Retinal pigment epithelial cell (primary cell): ENCODE results near the gene HTR2A.

Experiments used
- DNase-seq: peaks from one replicate; pipeline ENCODE4 v3.0.0-alpha.2; 2010; ENCODE audit warnings: low read depth
- H3K4me3 ChIP-seq: 2 replicates; pipeline ENCODE4 v1.5.1; 2011; ENCODE audit warnings: mild to moderate bottlenecking, low read length, control low read depth, moderate library complexity
- CTCF ChIP-seq: conservative IDR thresholded peaks from 2 replicates; pipeline ENCODE4 v1.5.1; 2011; ENCODE audit warnings: low read depth, low read length, control low read depth, inconsistent platforms

HTR2A gene

GRCh38 chr13:46803586-46803985 is 93.3 kb downstream of the HTR2A start:
- TF ChIP-seq CTCF = no peak
- H3K4me3 ChIP-seq = no peak overlapping the region
- DNase-seq = no peak

GRCh38 chr13:46801858-46802257 is 95.0 kb downstream of the HTR2A start:
- TF ChIP-seq CTCF = no peak
- H3K4me3 ChIP-seq = no peak overlapping the region

DNA sequence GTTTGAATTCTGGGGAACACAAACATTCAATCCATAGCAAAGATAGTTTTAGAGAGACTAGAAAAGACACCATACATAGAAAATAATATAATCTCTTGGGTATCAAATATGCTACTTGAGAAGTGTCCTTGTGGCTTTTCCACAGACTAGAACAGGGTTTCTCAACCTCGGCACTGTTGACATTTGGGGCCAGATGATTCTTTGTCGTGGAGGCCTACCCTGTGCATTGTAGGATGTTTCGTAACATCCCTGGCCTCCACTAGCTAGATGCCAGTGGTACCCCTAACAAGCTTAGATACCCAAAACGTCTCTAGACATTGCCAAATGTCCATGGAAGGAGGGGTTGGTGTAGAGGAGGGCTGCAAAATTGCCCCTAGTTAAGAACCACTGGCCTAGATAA is 97.7 kb downstream of the HTR2A start:
- H3K4me3 ChIP-seq = no peak overlapping the region
- no peak for DNase-seq
- TF ChIP-seq CTCF = no peak

More at GRCh38 chr13:46801858-46802257, 95.0 kb downstream of the HTR2A start:
- DNase-seq = no peak

GRCh38 chr13:46797501-46798237 is 99.2 kb downstream of the HTR2A start:
- DNase-seq = no peak
- peak overlapping the region; percentile 82 for H3K4me3 ChIP-seq

DNA sequence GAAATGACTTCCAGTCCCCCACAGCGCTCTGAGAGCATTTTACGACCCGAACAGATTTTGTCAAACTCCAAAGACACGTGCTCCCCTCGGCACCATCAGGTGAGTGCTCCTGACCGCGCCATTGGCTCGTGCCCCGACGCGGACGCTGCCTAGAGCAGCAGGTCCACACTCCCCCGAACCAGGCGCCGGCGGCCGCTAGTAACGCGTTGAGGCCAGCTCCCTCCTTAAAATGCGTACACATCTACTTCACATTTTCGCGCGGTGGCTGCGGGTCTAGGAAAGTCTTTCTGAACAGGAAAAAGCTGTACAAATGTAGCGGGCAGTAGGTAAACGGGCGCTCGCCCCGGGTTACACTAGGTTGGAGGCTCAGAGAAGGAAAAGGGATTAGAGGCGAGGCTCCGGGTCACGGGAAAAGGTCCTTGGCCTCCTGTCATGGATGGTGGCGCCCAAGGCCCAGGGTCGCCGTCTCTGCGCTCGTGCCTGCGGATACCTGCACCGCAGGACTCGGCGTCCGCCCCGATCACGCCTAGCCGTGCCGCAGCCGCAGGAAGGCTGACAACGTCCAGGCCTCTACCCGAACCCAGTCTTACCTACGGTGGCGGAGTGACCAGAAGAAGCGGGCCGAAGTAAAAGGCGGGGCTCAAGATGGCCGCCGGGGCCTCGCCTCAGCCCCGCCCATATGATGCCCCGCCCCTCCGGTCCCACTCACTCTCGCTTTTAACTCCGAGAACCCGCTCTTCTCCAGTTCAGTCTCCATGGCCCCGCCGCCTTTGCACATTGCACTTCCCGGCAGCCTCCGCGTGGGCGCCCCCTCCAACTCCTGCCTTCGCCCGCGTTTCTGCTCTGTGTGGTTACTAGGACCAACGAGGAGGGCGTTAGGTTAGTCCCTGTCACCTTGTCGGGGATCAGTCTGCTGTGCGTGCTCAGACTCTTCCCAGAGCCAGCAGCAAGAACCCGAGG is 100.1 kb downstream of the HTR2A start, which contains the start of gene ESD:
Gene ESD, minus strand, starts transcription at position 647 of the 960 bp plus-strand sequence. CDS start 5,748 bp downstream, outside the sequence.
- peak; percentile 63 for DNase-seq
- peak within 1 kb of the TSS; percentile 82 for H3K4me3 ChIP-seq
- no peak for TF ChIP-seq CTCF

More at GRCh38 chr13:46797501-46798237, 99.2 kb downstream of the HTR2A start:
- no peak for TF ChIP-seq CTCF

- DNase-seq = no peak
- H3K4me3 ChIP-seq = peak overlapping the region; percentile 82
- no peak for TF ChIP-seq CTCF
Observed at GRCh38 chr13:46796129-46796514, 100.7 kb downstream of the HTR2A start.
